ENCODE data around the gene CDH19.

DNA sequence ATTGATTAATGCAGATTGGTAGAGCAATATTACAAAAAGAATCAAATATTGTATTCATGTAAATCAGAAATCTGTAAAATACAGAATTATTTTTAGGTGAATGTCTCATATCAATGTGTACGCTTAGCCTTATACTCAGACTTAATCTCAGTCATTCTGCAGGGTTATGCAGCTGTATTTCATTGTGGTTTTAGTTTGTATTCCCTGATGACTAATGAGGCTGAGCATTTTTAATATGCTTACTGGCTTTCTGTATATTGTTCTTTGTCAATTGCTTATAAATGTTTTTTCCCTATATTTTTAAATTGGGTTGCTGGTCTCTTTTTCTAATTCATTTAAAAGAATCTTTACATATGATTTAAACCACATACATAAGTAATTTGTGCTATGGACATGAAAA is 50.1 kb downstream of the CDH19 start:
- no peak for TF ChIP-seq CTCF (IDR thresholded peaks at IDR 0.05)
- no peak for TF ChIP-seq POLR2A (IDR thresholded peaks at IDR 0.05)

All from lower leg skin (tissue), 3 donors.